Breast epithelium (tissue), 3 donors: ENCODE results near the gene UNC13C.

Experiments used
- POLR2A ChIP-seq: fragments of 450-650 bp; IDR thresholded peaks from one replicate; pipeline ENCODE4 v1.6.1; 2016; ENCODE audit warnings: antibody characterized with exemption, mild to moderate bottlenecking, moderate library complexity
- POLR2AphosphoS5 ChIP-seq, 3 donors: sonication (generic); formaldehyde crosslinking; IDR thresholded peaks; one replicate each; pipeline ENCODE4 v1.6.1; 2017; ENCODE audit warnings: antibody characterized with exemption in 3 of 3
- TF ChIP-seq, protein P1 (sequence below), 3 donors: fragments of 450-650 bp; IDR thresholded peaks; one replicate each; pipeline ENCODE4 v1.5.1; 2016 to 2017; ENCODE audit warnings: antibody characterized with exemption in 3 of 3, mild to moderate bottlenecking in 3 of 3, moderate library complexity in 3 of 3

DNA sequence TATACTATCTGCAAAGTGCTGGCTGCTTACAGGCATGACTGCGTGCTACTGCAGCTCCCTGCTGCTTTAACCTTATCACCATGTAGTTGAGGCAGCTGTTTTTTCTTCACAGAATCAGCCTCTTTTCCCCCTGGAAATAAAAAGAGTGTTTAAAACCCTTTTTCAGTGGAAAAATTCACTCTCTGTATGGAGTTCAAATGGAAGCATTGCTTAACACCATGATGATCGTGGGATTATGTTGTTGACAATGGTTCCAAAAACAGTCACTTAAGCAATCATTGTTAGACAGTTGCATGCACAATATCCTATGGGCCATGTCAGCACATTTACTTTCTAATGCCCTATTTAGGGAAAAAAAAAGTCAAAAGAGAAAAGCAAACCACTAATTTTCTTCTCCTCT lies 536.4 kb downstream of the UNC13C start:
- TF ChIP-seq POLR2A, result no peak
- TF ChIP-seq, protein P1, sequence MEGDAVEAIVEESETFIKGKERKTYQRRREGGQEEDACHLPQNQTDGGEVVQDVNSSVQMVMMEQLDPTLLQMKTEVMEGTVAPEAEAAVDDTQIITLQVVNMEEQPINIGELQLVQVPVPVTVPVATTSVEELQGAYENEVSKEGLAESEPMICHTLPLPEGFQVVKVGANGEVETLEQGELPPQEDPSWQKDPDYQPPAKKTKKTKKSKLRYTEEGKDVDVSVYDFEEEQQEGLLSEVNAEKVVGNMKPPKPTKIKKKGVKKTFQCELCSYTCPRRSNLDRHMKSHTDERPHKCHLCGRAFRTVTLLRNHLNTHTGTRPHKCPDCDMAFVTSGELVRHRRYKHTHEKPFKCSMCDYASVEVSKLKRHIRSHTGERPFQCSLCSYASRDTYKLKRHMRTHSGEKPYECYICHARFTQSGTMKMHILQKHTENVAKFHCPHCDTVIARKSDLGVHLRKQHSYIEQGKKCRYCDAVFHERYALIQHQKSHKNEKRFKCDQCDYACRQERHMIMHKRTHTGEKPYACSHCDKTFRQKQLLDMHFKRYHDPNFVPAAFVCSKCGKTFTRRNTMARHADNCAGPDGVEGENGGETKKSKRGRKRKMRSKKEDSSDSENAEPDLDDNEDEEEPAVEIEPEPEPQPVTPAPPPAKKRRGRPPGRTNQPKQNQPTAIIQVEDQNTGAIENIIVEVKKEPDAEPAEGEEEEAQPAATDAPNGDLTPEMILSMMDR (IDR thresholded peaks at IDR 0.05), result no peak
- no peak for TF ChIP-seq POLR2AphosphoS5 (IDR thresholded peaks at IDR 0.05)
